Thyroid gland (tissue), 4 donors: ENCODE data around the gene ULBP2.

ENCODE experiments used
- POLR2A ChIP-seq, 2 donors: fragments of 450-650 bp; IDR thresholded peaks; one replicate each; pipeline ENCODE4 v1.6.1; 2017; ENCODE audit warnings: antibody characterized with exemption in 2 of 2, mild to moderate bottlenecking in 2 of 2, moderate library complexity in 1 of 2
- TF ChIP-seq, protein P1 (sequence below), 6 experiments: fragments of 200-600 bp in 3 of 6; fragments of 450-650 bp in 3 of 6; sonication (generic) in 3 of 6; IDR thresholded peaks; one replicate each; pipeline ENCODE4 v1.5.1; 2016 to 2019; ENCODE audit warnings: antibody characterized with exemption in 6 of 6, mild to moderate bottlenecking in 2 of 6, inconsistent platforms in 1 of 6, moderate library complexity in 1 of 6

DNA sequence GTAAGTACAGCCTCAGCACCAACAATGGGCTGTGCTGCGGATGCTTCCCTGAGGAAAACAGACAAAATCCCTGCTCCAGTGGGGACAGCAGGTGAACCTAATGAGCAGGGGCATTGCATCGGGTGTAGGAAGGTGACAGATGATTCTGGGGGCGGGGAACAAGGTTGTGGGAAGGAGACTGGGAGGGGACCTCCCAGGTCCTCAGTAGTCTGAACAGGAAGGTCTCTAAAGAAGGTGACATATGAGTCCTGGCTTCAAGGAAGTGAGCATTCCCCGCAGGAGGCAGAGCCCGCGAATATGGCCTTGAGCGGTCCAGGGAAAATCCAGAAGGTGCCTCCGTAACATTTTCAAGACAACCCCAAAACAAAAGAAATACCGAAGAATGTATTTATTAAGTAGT is 41.3 kb downstream of the ULBP2 start:
- TF ChIP-seq, protein P1, sequence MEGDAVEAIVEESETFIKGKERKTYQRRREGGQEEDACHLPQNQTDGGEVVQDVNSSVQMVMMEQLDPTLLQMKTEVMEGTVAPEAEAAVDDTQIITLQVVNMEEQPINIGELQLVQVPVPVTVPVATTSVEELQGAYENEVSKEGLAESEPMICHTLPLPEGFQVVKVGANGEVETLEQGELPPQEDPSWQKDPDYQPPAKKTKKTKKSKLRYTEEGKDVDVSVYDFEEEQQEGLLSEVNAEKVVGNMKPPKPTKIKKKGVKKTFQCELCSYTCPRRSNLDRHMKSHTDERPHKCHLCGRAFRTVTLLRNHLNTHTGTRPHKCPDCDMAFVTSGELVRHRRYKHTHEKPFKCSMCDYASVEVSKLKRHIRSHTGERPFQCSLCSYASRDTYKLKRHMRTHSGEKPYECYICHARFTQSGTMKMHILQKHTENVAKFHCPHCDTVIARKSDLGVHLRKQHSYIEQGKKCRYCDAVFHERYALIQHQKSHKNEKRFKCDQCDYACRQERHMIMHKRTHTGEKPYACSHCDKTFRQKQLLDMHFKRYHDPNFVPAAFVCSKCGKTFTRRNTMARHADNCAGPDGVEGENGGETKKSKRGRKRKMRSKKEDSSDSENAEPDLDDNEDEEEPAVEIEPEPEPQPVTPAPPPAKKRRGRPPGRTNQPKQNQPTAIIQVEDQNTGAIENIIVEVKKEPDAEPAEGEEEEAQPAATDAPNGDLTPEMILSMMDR (IDR thresholded peaks at IDR 0.05) = no peak
- TF ChIP-seq POLR2A (IDR thresholded peaks at IDR 0.05) = no peak
